Uterus (tissue), 4 donors: ENCODE measurements around the gene PRR35. TPM values are rescaled to one million over a fixed set of nuclear protein-coding genes. Genes with fewer than 3 reads are reported as not detected.
"Not testable (repeated sequence)": the region's sequence is repeated elsewhere in the genome, so short reads cannot be mapped to it uniquely, and the experiment has no call there.

Experiments
- DNase-seq, 2 donors: peaks; one replicate each; pipeline ENCODE4 v3.0.0-alpha.2; 2019 to 2020
- H3K27ac ChIP-seq, 2 donors: fragments of 200-600 bp; sonication (generic); 1 replicate in 1 of 2; 2 replicates in 1 of 2; pipeline ENCODE4 v1.5.1; 2016 to 2018
- H3K27me3 ChIP-seq, 2 donors: fragments of 200-600 bp; sonication (generic); one replicate each; pipeline ENCODE4 v1.5.1; 2018 to 2019; ENCODE audit warnings: control low read depth in 1 of 2
- H3K36me3 ChIP-seq, 2 donors: fragments of 200-600 bp; sonication (generic); one replicate each; pipeline ENCODE4 v1.5.1; 2019; ENCODE audit warnings: control low read depth in 1 of 2
- H3K4me1 ChIP-seq, 2 donors: fragments of 200-600 bp; sonication (generic); one replicate each; pipeline ENCODE4 v1.5.1; 2018 to 2019; ENCODE audit warnings: control low read depth in 1 of 2
- H3K4me3 ChIP-seq, 2 donors: fragments of 200-600 bp; sonication (generic); 1 replicate in 1 of 2; 2 replicates in 1 of 2; pipeline ENCODE4 v1.5.1; 2018 to 2019; ENCODE audit warnings: mild to moderate bottlenecking in 1 of 2
- H3K9me3 ChIP-seq, 2 donors: fragments of 200-600 bp; sonication (generic); one replicate each; pipeline ENCODE4 v1.5.1; 2019; ENCODE audit warnings: control low read depth in 1 of 2
- POLR2A ChIP-seq, 2 donors: fragments of 450-650 bp; IDR thresholded peaks; one replicate each; pipeline ENCODE4 v1.6.1; 2016; ENCODE audit warnings: antibody characterized with exemption in 2 of 2, mild to moderate bottlenecking in 1 of 2, moderate library complexity in 1 of 2
- intact Hi-C: fragments of 100-400 bp; cut with DNase I; formaldehyde crosslinking; loops from one replicate; pipeline ENCODE4 v1.15.1; 2023; ENCODE audit warnings: low total_unique reads
- total RNA-seq, 4 donors: library from RNA; depleted of rRNA in 3 of 4; stranded (reverse); fragments of >200 nt in 3 of 4; gene quantifications; one replicate each; pipeline versions ENCODE4 v1.1.0 to v1.2.4, GENCODE V29; 2014 to 2023
- TF ChIP-seq, protein P1 (sequence below), 4 experiments: fragments of 200-600 bp in 2 of 4; fragments of 450-650 bp in 2 of 4; sonication (generic) in 2 of 4; IDR thresholded peaks; one replicate each; pipeline ENCODE4 v1.5.1; 2016 to 2019; ENCODE audit warnings: antibody characterized with exemption in 4 of 4, mild to moderate bottlenecking in 2 of 4, moderate library complexity in 1 of 4
- donor health status: DM: yes; HTN: yes; CAD: no.

PRR35 gene
- total RNA-seq, 4 donors from 2014 or later, result not detected

DNA sequence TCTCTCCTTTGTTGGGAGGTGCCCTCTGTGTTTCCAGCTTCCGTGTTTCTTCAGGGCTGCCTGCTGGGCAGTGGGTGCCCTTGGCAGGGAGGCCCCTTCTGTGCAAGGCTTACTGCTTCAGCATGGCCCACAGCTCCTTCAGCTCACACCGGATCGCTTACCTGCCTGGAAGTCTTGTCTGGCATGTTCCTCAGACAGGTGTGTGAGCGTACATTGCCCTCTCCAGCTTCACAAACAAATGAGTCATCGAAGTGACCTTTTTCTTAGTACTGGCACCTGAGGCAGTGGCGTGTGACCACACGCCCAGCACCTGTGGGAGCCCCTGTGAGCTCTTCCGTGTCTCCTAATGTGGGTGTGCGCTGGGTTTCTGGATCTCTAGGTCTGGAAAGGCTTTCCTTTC, 33.2 kb downstream of the PRR35 start:
- Histone ChIP-seq H3K4me3 (no peak overlapping the region), H3K4me1 (peaks cover 0 to 8% of the 10 kb centered on the region in 2 donors), H3K27ac (no peak overlapping the region), H3K27me3 (no peaks in the 10 kb centered on the region), H3K36me3 (no peaks in the 10 kb centered on the region), H3K9me3 (no peaks in the 10 kb centered on the region)
- TF ChIP-seq, protein P1, sequence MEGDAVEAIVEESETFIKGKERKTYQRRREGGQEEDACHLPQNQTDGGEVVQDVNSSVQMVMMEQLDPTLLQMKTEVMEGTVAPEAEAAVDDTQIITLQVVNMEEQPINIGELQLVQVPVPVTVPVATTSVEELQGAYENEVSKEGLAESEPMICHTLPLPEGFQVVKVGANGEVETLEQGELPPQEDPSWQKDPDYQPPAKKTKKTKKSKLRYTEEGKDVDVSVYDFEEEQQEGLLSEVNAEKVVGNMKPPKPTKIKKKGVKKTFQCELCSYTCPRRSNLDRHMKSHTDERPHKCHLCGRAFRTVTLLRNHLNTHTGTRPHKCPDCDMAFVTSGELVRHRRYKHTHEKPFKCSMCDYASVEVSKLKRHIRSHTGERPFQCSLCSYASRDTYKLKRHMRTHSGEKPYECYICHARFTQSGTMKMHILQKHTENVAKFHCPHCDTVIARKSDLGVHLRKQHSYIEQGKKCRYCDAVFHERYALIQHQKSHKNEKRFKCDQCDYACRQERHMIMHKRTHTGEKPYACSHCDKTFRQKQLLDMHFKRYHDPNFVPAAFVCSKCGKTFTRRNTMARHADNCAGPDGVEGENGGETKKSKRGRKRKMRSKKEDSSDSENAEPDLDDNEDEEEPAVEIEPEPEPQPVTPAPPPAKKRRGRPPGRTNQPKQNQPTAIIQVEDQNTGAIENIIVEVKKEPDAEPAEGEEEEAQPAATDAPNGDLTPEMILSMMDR (IDR thresholded peaks at IDR 0.05), result no peak
- TF ChIP-seq POLR2A (IDR thresholded peaks at IDR 0.05), result no peak
- intact Hi-C loops, result no loop called here
- DNase-seq, result no peak

DNA sequence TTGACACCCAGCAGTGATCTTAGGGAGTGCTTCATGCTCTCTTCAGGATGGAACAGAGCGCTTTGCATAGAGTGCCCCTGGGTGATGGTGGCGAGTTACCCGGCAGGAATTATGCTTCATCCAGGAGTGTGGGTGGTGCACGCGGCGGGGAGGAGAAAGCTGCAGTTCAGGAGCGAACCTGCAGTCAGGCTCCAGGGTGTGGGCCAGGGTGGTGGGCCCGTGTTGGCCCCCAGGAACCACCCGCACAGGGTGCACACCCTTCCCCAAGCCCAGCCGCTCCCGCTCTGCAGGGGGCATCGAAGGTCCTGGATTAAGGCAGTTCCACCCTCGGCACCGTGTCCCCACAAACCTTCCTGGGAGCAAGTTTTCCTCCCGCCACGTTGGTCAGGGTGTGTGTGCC, 33.6 kb downstream of the PRR35 start:
- intact Hi-C loops, result no loop called here
- DNase-seq, result no peak
- H3K27ac ChIP-seq, result no peak overlapping the region
- no peaks in the 10 kb centered on the region for H3K9me3 ChIP-seq
- H3K36me3 ChIP-seq, result no peaks in the 10 kb centered on the region
- TF ChIP-seq POLR2A (IDR thresholded peaks at IDR 0.05), result no peak
- TF ChIP-seq, protein P1 (IDR thresholded peaks at IDR 0.05), result no peak
- no peaks in the 10 kb centered on the region for H3K27me3 ChIP-seq
- H3K4me1 ChIP-seq, result peaks cover 0 to 5% of the 10 kb centered on the region in 2 donors
- H3K4me3 ChIP-seq, result no peak overlapping the region

DNA sequence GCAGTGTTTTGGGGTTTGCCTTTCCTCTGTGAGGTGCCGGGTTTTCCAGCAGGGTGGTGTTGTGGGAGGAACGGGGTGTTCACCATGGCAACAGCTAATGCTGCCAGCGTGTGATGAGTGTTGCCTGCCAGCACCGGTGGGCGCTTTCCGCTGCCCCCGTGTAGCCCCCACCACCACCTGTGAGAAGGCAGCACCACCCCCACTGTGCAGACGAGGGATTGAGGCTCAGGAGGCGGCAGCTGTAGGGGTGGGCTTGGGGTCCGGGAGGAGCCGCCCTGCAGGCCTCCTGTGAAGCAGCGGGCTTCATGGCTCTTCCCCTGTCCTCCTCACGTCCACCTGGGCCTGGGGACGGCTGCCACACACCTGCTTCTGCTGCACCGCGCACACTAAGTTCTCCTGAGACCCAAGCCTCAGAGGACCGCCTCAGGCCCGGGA, 34.9 kb downstream of the PRR35 start:
- intact Hi-C loops, result no loop called here
- DNase-seq, result no peak
- Histone ChIP-seq H3K27ac (no peak overlapping the region), H3K9me3 (no peaks in the 10 kb centered on the region), H3K36me3 (no peaks in the 10 kb centered on the region), H3K4me3 (no peak overlapping the region), H3K4me1 (peaks cover 0 to 5% of the 10 kb centered on the region in 2 donors), H3K27me3 (no peaks in the 10 kb centered on the region)
- TF ChIP-seq POLR2A (IDR thresholded peaks at IDR 0.05), result no peak
- TF ChIP-seq, protein P1 (IDR thresholded peaks at IDR 0.05), result no peak

DNA sequence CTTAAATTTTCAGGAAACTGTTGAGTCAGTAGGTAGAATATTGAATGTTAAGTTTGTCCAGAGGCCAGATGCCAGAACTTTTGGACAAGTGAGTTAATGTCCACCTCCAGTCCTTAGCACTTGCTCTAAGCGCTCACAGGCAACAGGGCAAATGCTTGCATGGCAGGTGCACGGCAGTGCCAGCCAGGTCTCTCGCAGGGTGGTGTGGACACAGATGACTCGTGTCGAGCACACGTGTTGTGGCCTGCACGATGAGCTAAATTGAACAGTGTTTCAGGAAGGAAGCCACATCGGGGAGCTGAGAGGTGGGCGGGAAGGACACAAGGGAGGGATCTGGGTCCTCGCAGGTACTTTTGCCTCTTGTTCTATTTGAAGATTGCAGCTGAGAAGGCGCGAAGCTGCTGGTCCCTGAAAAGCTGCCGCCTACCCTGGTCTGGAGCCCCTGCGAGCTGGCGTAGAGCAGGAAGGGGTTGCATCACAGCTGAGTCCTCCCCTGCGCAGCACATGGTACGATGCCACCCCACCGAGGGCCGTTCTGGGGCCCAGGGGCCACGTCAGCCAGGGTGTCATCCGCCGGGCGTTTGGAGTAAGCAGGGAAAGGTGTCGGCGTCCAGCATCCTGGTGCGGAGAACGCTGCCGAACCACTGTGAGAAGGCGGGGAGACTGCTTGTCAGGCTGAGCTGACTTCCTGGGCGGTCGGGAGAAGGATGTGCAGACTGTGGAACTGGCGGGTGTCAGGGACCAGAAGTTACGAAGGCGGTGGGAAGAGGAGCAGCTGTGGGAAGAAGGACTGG, 35.9 kb downstream of the PRR35 start:
- TF ChIP-seq, protein P1 (IDR thresholded peaks at IDR 0.05), result no peak
- H3K4me3 ChIP-seq, result no peak overlapping the region
- intact Hi-C loops, result no loop called here
- peaks cover 0 to 3% of the 10 kb centered on the region in 2 donors for H3K4me1 ChIP-seq
- no peaks in the 10 kb centered on the region for H3K27me3 ChIP-seq
- DNase-seq, result no peak
- no peaks in the 10 kb centered on the region for H3K9me3 ChIP-seq
- no peak overlapping the region for H3K27ac ChIP-seq
- H3K36me3 ChIP-seq, result no peaks in the 10 kb centered on the region

DNA sequence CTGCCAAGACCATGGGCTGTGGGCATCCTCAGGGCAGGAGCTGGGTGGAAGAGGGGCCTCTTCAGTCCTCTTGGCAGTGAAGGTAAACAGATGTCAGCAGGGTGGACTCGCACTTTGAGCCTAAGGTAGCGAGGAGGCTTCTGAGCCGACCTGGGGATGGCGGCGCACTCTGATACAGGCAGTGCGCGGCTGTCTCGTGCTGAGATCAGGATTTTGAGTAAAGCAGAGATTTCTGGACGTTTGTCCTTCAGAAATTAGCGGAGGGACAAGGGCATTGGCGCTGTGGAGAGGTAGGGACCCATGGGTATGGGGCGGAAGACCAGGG, 36.5 kb downstream of the PRR35 start:
- Histone ChIP-seq H3K4me3 (no peak overlapping the region), H3K27me3 (no peaks in the 10 kb centered on the region), H3K9me3 (no peaks in the 10 kb centered on the region), H3K4me1 (no peaks in the 10 kb centered on the region), H3K27ac (no peak overlapping the region), H3K36me3 (no peaks in the 10 kb centered on the region)
- intact Hi-C loops, result no loop called here
- TF ChIP-seq, protein P1 (IDR thresholded peaks at IDR 0.05), result no peak
- no peak for TF ChIP-seq POLR2A (IDR thresholded peaks at IDR 0.05)
- DNase-seq, result no peak

GRCh38 chr16:597655-598054, 37.5 kb downstream of the PRR35 start:
- not testable (repeated sequence) for H3K36me3 ChIP-seq

More at GRCh38 chr16:597655-598054, 37.5 kb downstream of the PRR35 start:
- H3K27me3 ChIP-seq, H3K27ac ChIP-seq, intact Hi-C loops, H3K4me3 ChIP-seq, H3K4me1 ChIP-seq, DNase-seq, H3K9me3 ChIP-seq: not testable (repeated sequence)
